Naive thymus-derived CD4-positive, alpha-beta T cell (primary cell): Measurements from ENCODE around the gene AP2B1. TPM values are rescaled to one million over a fixed set of nuclear protein-coding genes. Genes with fewer than 3 reads are reported as not detected.

Source experiments
- ATAC-seq: fragments of 150-1000 bp; cut with Tn5 transposase; 2 replicates; pipeline ENCODE4 v1.10.0; 2021; ENCODE audit warnings: mild to moderate bottlenecking, moderate library complexity
- CTCF ChIA-PET: fragments of 350-600 bp; sonication (Branson Sonifier 250); formaldehyde crosslinking; loops from one replicate; lab custom pipeline; 2021; ENCODE audit warnings: antibody characterized with exemption; lab: Charles Lee
- POLR2A ChIA-PET: fragments of 350-600 bp; sonication (Branson Sonifier 250); formaldehyde crosslinking; loops from one replicate; lab custom pipeline; 2021; ENCODE audit warnings: antibody characterized with exemption, inconsistent platforms; lab: Charles Lee
- DNase-seq, 9 donors: peaks; one replicate each; pipeline versions ENCODE4 v3.0.0 to v3.0.0-alpha.2; 2020 to 2022; ENCODE audit warnings: mixed read lengths in 1 of 9
- H3K27ac ChIP-seq: one replicate; pipeline ENCODE4 v1.7.0; 2013; ENCODE audit warnings: mild to moderate bottlenecking, low read depth, low read length, moderate library complexity
- H3K27me3 ChIP-seq, 2 donors: one replicate each; pipeline ENCODE4 v1.7.0; 2013; ENCODE audit warnings: low read length in 2 of 2, mild to moderate bottlenecking in 2 of 2, moderate library complexity in 2 of 2; ENCODE audit not compliant: control insufficient read depth in 2 of 2, insufficient read depth in 2 of 2
- H3K36me3 ChIP-seq, 3 experiments: 1 replicate in 2 of 3; 2 replicates in 1 of 3; pipeline ENCODE4 v1.7.0; 2013; ENCODE audit warnings: low read length in 3 of 3, mild to moderate bottlenecking in 3 of 3, moderate library complexity in 1 of 3; ENCODE audit not compliant: insufficient read depth in 3 of 3, control insufficient read depth in 2 of 3
- H3K4me1 ChIP-seq, 2 donors: one replicate each; pipeline ENCODE4 v1.7.0; 2013; ENCODE audit warnings: low read length in 2 of 2, mild to moderate bottlenecking in 2 of 2, moderate library complexity in 1 of 2; ENCODE audit not compliant: control insufficient read depth in 2 of 2, insufficient read depth in 2 of 2
- H3K4me3 ChIP-seq: 2 replicates; pipeline ENCODE4 v1.7.0; 2013; ENCODE audit warnings: mild to moderate bottlenecking, low read length
- H3K9me3 ChIP-seq, 3 experiments: 1 replicate in 2 of 3; 2 replicates in 1 of 3; pipeline ENCODE4 v1.7.0; 2013; ENCODE audit warnings: low read length in 3 of 3; ENCODE audit not compliant: control insufficient read depth in 2 of 3
- H3K27ac Mint-ChIP-seq, 9 donors: one replicate each; pipeline ENCODE4 v1.8.0; 2020 to 2022; ENCODE audit warnings: mixed read lengths in 9 of 9, mild to moderate bottlenecking in 8 of 9, moderate library complexity in 5 of 9, inconsistent platforms in 2 of 9
- H3K27me3 Mint-ChIP-seq, 5 donors: one replicate each; pipeline ENCODE4 v1.8.0; 2021 to 2022; ENCODE audit warnings: mixed read lengths in 5 of 5, mild to moderate bottlenecking in 1 of 5
- H3K36me3 Mint-ChIP-seq, 5 donors: one replicate each; pipeline ENCODE4 v1.8.0; 2020 to 2022; ENCODE audit warnings: mixed read lengths in 5 of 5, mild to moderate bottlenecking in 3 of 5, inconsistent platforms in 1 of 5
- H3K4me1 Mint-ChIP-seq, 7 donors: one replicate each; pipeline ENCODE4 v1.8.0; 2020 to 2022; ENCODE audit warnings: mixed read lengths in 7 of 7, mild to moderate bottlenecking in 3 of 7, inconsistent platforms in 1 of 7
- H3K4me3 Mint-ChIP-seq, 10 donors: one replicate each; pipeline ENCODE4 v1.8.0; 2020 to 2022; ENCODE audit warnings: mild to moderate bottlenecking in 10 of 10, mixed read lengths in 10 of 10, moderate library complexity in 6 of 10, inconsistent platforms in 2 of 10
- H3K9me3 Mint-ChIP-seq, 11 donors: one replicate each; pipeline ENCODE4 v1.8.0; 2020 to 2022; ENCODE audit warnings: mixed read lengths in 11 of 11, mild to moderate bottlenecking in 4 of 11, inconsistent platforms in 1 of 11, moderate library complexity in 1 of 11
- intact Hi-C, 2 donors: fragments of 100-400 bp; cut with micrococcal nuclease; formaldehyde crosslinking; loops; one replicate each; pipeline ENCODE4 v1.15.1; 2023
- polyA plus RNA-seq, 2 donors: library from polyadenylated mRNA; unstranded; fragments of 300-500 nt; fragmentation: Illumina TruSeq; gene quantifications; one replicate each; pipeline ENCODE4 v1.2.3, GENCODE V29; 2021
- total RNA-seq, 6 experiments: library from RNA in 5 of 6; stranded (reverse) in 5 of 6; gene quantifications; 1 replicate in 5 of 6; 2 replicates in 1 of 6; pipeline ENCODE4 v1.2.3 and lab custom pipeline; 2021 to 2026

Gene AP2B1
- total and polyA plus RNA-seq, 7 experiments from 2014 or later: 49.0 to 197 (median 102) TPM

- peaks cover 0 to 7% (median 0%) of the 10 kb centered on the region in 5 donors for H3K36me3 Mint-ChIP-seq
- ATAC-seq: no peak
- Histone ChIP-seq H3K4me1 (peaks cover 23 to 24% of the 10 kb centered on the region in 2 donors), H3K27me3 (no peaks in the 10 kb centered on the region), H3K4me3 (no peak overlapping the region), H3K9me3 (no peaks in the 10 kb centered on the region), H3K36me3 (no peaks in the 10 kb centered on the region), H3K27ac (no peak overlapping the region)
- peak overlapping the region in 3 of 9 donors; percentile 31 to 63 (median 38) for H3K27ac Mint-ChIP-seq
- no peak for DNase-seq
- peaks cover 0 to 6% (median 0%) of the 10 kb centered on the region in 5 donors for H3K27me3 Mint-ChIP-seq
- peaks cover 26 to 63% (median 45%) of the 10 kb centered on the region in 7 donors for H3K4me1 Mint-ChIP-seq
- intact Hi-C loops: loop anchor here in 1 of 2 donors (5.0 to 10.0 kb wide), 2 partner anchors 96 to 202 kb away; partner anchors contain the start of gene SLFN13
- H3K4me3 Mint-ChIP-seq: peak overlapping the region in 3 of 10 donors; percentile 2 to 18 (median 10)
- H3K9me3 Mint-ChIP-seq: no peaks in the 10 kb centered on the region
- POLR2A ChIA-PET: interaction anchor here (0.8 to 16.0 kb wide), 7 partner anchors 17 to 303 kb away, joined by 3 to 253 read pairs (median 7); partner anchors contain the start of genes PEX12, SLFN11 and SLFN5
- CTCF ChIA-PET: interaction anchor here (2.2 kb wide), 1 partner anchor 230 kb away, joined by 10 read pairs; no protein-coding TSS in a partner anchor
Measured at GRCh38 chr17:35542990-35543389, 44.1 kb upstream of the AP2B1 start.

GRCh38 chr17:35543856-35544255 lies 43.3 kb upstream of the AP2B1 start:
- no peak overlapping the region for H3K27ac ChIP-seq
- ATAC-seq (no peak), DNase-seq (no peak)
- Mint-ChIP-seq H3K27me3 (peaks cover 0 to 6% (median 0%) of the 10 kb centered on the region in 5 donors), H3K9me3 (no peaks in the 10 kb centered on the region), H3K36me3 (peaks cover 0 to 7% (median 0%) of the 10 kb centered on the region in 5 donors), H3K27ac (no peak overlapping the region), H3K4me1 (peaks cover 18 to 55% (median 36%) of the 10 kb centered on the region in 7 donors), H3K4me3 (no peak overlapping the region)
- H3K4me3 ChIP-seq: no peak overlapping the region
- intact Hi-C loops: loop anchor here in 1 of 2 donors (5.0 to 10.0 kb wide), 2 partner anchors 97 to 201 kb away; partner anchors contain the start of gene SLFN13
- CTCF ChIA-PET: interaction anchor here (1.6 kb wide), 1 partner anchor 231 kb away, joined by 3 read pairs; no protein-coding TSS in a partner anchor
- no peaks in the 10 kb centered on the region for H3K9me3 ChIP-seq
- peaks cover 14 to 15% of the 10 kb centered on the region in 2 donors for H3K4me1 ChIP-seq
- H3K36me3 ChIP-seq: no peaks in the 10 kb centered on the region
- H3K27me3 ChIP-seq: no peaks in the 10 kb centered on the region
- POLR2A ChIA-PET: interaction anchor here (1.0 to 16.0 kb wide), 4 partner anchors 34 to 304 kb away, joined by 3 to 253 read pairs (median 50); partner anchors contain the start of genes PEX12, SLFN11 and SLFN5

GRCh38 chr17:35545150-35545549 lies 42.0 kb upstream of the AP2B1 start:
- ChIA-PET POLR2A (interaction anchor here (0.5 to 9.7 kb wide), 2 partner anchors 33 to 604 kb away, joined by 3 to 97 read pairs; partner anchors contain the start of gene PEX12), CTCF (interaction anchor here (1.6 kb wide), 1 partner anchor 232 kb away, joined by 3 read pairs; no protein-coding TSS in a partner anchor)
- H3K4me3 Mint-ChIP-seq: no peak overlapping the region
- no peaks in the 10 kb centered on the region for H3K9me3 Mint-ChIP-seq
- H3K36me3 Mint-ChIP-seq: peaks cover 0 to 7% (median 4%) of the 10 kb centered on the region in 5 donors
- peaks cover 0 to 9% (median 0%) of the 10 kb centered on the region in 5 donors for H3K27me3 Mint-ChIP-seq
- no peak overlapping the region for H3K27ac Mint-ChIP-seq
- Histone ChIP-seq H3K4me3 (no peak overlapping the region), H3K27ac (no peak overlapping the region), H3K36me3 (no peaks in the 10 kb centered on the region), H3K27me3 (no peaks in the 10 kb centered on the region), H3K4me1 (peaks cover 4 to 7% of the 10 kb centered on the region in 2 donors), H3K9me3 (no peaks in the 10 kb centered on the region)
- DNase-seq (no peak), ATAC-seq (no peak)
- peaks cover 5 to 43% (median 23%) of the 10 kb centered on the region in 7 donors for H3K4me1 Mint-ChIP-seq
- intact Hi-C loops: loop anchor here in 1 of 2 donors (10.0 kb wide), 1 partner anchor 200 kb away; no protein-coding TSS in a partner anchor

GRCh38 chr17:35546487-35546886 lies 40.6 kb upstream of the AP2B1 start:
- Histone ChIP-seq H3K4me3 (no peak overlapping the region), H3K4me1 (peaks cover 0 to 3% of the 10 kb centered on the region in 2 donors), H3K9me3 (no peaks in the 10 kb centered on the region), H3K27me3 (no peaks in the 10 kb centered on the region), H3K36me3 (no peaks in the 10 kb centered on the region), H3K27ac (no peak overlapping the region)
- H3K9me3 Mint-ChIP-seq: no peaks in the 10 kb centered on the region
- CTCF ChIA-PET: interaction anchor here (0.6 kb wide), 2 partner anchors 14 to 531 kb away, joined by 3 read pairs; no protein-coding TSS in a partner anchor
- DNase-seq (no peak), ATAC-seq (no peak)
- intact Hi-C loops: loop anchor here in 1 of 2 donors (10.0 kb wide), 1 partner anchor 198 kb away; no protein-coding TSS in a partner anchor
- H3K4me1 Mint-ChIP-seq: peaks cover 0 to 35% (median 11%) of the 10 kb centered on the region in 7 donors
- peaks cover 0 to 11% (median 0%) of the 10 kb centered on the region in 5 donors for H3K27me3 Mint-ChIP-seq
- no peak overlapping the region for H3K27ac Mint-ChIP-seq
- H3K36me3 Mint-ChIP-seq: peaks cover 0 to 7% (median 5%) of the 10 kb centered on the region in 5 donors
- no peak overlapping the region for H3K4me3 Mint-ChIP-seq
- POLR2A ChIA-PET: no interaction called here

- CTCF ChIA-PET: no interaction called here
Measured at GRCh38 chr17:35548208-35548810, 38.8 kb upstream of the AP2B1 start.

GRCh38 chr17:35548978-35549377 lies 38.1 kb upstream of the AP2B1 start:
- Histone ChIP-seq H3K9me3 (no peaks in the 10 kb centered on the region), H3K4me3 (no peak overlapping the region), H3K36me3 (no peaks in the 10 kb centered on the region), H3K27me3 (no peaks in the 10 kb centered on the region), H3K4me1 (no peaks in the 10 kb centered on the region), H3K27ac (no peak overlapping the region)
- DNase-seq (no peak), ATAC-seq (no peak)
- ChIA-PET POLR2A (interaction anchor here (0.6 to 1.5 kb wide), 4 partner anchors 30 to 572 kb away, joined by 3 to 4 read pairs (median 3); partner anchors contain the start of genes NLE1 and PEX12), CTCF (no interaction called here)
- peaks cover 0 to 19% (median 0%) of the 10 kb centered on the region in 5 donors for H3K27me3 Mint-ChIP-seq
- no peak overlapping the region for H3K4me3 Mint-ChIP-seq
- H3K27ac Mint-ChIP-seq: no peak overlapping the region
- peaks cover 0 to 19% (median 0%) of the 10 kb centered on the region in 7 donors for H3K4me1 Mint-ChIP-seq
- intact Hi-C loops: loop anchor here in 1 of 2 donors (10.0 kb wide), 1 partner anchor 196 kb away; no protein-coding TSS in a partner anchor
- H3K9me3 Mint-ChIP-seq: no peaks in the 10 kb centered on the region
- H3K36me3 Mint-ChIP-seq: peaks cover 0 to 9% (median 7%) of the 10 kb centered on the region in 5 donors

More at GRCh38 chr17:35548208-35548810, 38.8 kb upstream of the AP2B1 start:
- Mint-ChIP-seq H3K4me1 (peaks cover 0 to 26% (median 5%) of the 10 kb centered on the region in 7 donors), H3K4me3 (no peak overlapping the region), H3K36me3 (peaks cover 0 to 9% (median 7%) of the 10 kb centered on the region in 5 donors), H3K9me3 (no peaks in the 10 kb centered on the region), H3K27me3 (peaks cover 0 to 15% (median 0%) of the 10 kb centered on the region in 5 donors), H3K27ac (no peak overlapping the region)
- no peaks in the 10 kb centered on the region for H3K4me1 ChIP-seq
- intact Hi-C loops: loop anchor here in 1 of 2 donors (10.0 kb wide), 1 partner anchor 196 kb away; no protein-coding TSS in a partner anchor
- no peaks in the 10 kb centered on the region for H3K36me3 ChIP-seq
- ATAC-seq (no peak), DNase-seq (no peak)
- no peaks in the 10 kb centered on the region for H3K9me3 ChIP-seq
- POLR2A ChIA-PET: interaction anchor here (1.0 to 1.5 kb wide), 3 partner anchors 30 to 997 kb away, joined by 3 to 4 read pairs (median 4); partner anchors contain the start of genes NLE1 and PEX12
- no peak overlapping the region for H3K27ac ChIP-seq
- H3K4me3 ChIP-seq: no peak overlapping the region
- no peaks in the 10 kb centered on the region for H3K27me3 ChIP-seq
